Spinal cord (tissue), 10 donors: Measurements from ENCODE around the gene INO80D. TPM values are rescaled to one million over a fixed set of nuclear protein-coding genes. Genes with fewer than 3 reads are reported as not detected.
A peak's percentile ranks its signal among the peaks of the same experiment; 100 is the strongest.
"Not testable (repeated sequence)": the region's sequence is repeated elsewhere in the genome, so short reads cannot be mapped to it uniquely, and the experiment has no call there.

Source experiments
- DNase-seq, 6 donors: peaks; one replicate each; pipeline versions ENCODE4 v3.0.0 to v3.0.0-alpha.2; 2013 to 2015; ENCODE audit warnings: low spot score in 6 of 6, low read depth in 4 of 6
- H3K27ac ChIP-seq: one replicate; pipeline ENCODE4 v1.5.1; 2013; ENCODE audit warnings: low read depth, low read length, control low read depth
- H3K27me3 ChIP-seq: one replicate; pipeline ENCODE4 v1.6.1; 2013; ENCODE audit warnings: low read length; ENCODE audit not compliant: control insufficient read depth, insufficient read depth
- H3K36me3 ChIP-seq: one replicate; pipeline ENCODE4 v1.6.1; 2013; ENCODE audit warnings: low read length; ENCODE audit not compliant: control insufficient read depth, insufficient read depth
- H3K4me1 ChIP-seq: one replicate; pipeline ENCODE4 v1.6.1; 2013; ENCODE audit warnings: low read length; ENCODE audit not compliant: control insufficient read depth, insufficient read depth
- H3K4me3 ChIP-seq: one replicate; pipeline ENCODE4 v1.5.1; 2013; ENCODE audit warnings: low read depth, low read length, control low read depth
- H3K9me3 ChIP-seq: one replicate; pipeline ENCODE4 v1.6.1; 2013; ENCODE audit warnings: low read length; ENCODE audit not compliant: control insufficient read depth, insufficient read depth
- WGBS: methylation state at CpG from one replicate; pipeline ENCODE4 v1.1.5; 2013; ENCODE audit warnings: missing lambda C conversion rate; ENCODE audit not compliant: insufficient coverage; 5-methylcytosine and 5-hydroxymethylcytosine counted together
- long read RNA-seq, 4 donors: transcript quantifications; one replicate each; lab custom pipeline, GENCODE V29; 2026
- polyA plus RNA-seq, 2 donors: library from polyadenylated mRNA; unstranded; fragments of 120-200 nt; gene quantifications; one replicate each; pipeline ENCODE4 v1.2.1, GENCODE V29; 2013; ENCODE audit not compliant: insufficient read length in 2 of 2
- total RNA-seq, 2 donors: library from RNA; depleted of rRNA in 1 of 2; stranded (reverse); fragments of 120-200 nt in 1 of 2; fragments of >200 nt in 1 of 2; gene quantifications; one replicate each; pipeline versions ENCODE4 v1.2.3 to v1.2.4, GENCODE V29; 2013 to 2014
- donor health status: healthy.

Gene INO80D, protein sequence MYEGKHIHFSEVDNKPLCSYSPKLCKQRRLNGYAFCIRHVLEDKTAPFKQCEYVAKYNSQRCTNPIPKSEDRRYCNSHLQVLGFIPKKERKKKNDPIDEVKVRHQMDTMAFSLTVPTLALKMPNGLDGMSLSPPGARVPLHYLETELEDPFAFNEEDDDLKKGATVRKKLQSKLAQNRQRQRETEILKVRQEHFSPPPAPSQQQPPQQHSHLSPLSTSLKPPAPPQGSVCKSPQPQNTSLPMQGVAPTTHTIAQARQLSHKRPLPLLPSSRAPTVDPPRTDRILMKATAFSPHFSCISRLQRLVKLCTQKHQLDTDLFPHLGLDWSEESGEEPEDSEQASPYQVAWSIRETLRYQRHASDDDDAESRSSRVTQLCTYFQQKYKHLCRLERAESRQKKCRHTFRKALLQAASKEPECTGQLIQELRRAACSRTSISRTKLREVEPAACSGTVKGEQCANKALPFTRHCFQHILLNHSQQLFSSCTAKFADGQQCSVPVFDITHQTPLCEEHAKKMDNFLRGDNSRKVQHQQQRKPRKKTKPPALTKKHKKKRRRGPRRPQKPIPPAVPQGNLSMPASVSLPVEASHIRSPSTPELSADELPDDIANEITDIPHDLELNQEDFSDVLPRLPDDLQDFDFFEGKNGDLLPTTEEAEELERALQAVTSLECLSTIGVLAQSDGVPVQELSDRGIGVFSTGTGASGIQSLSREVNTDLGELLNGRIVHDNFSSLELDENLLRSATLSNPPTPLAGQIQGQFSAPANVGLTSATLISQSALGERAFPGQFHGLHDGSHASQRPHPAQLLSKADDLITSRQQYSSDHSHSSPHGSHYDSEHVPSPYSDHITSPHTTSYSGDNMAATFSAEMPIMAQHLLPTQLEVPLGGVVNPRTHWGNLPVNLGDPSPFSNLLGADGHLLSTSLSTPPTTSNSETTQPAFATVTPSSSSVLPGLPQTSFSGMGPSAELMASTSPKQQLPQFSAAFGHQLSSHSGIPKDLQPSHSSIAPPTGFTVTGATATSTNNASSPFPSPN
- total RNA-seq = 10 to 100 TPM; 11.6 to 24.3 TPM
- polyA plus RNA-seq = 1 to 10 TPM; 6.6 to 8.8 TPM
- long read RNA-seq, donor 1, full-length matches to known transcripts = 1 of 1 reads
- long read RNA-seq, donor 1, partial matches to known transcripts = 0 of 1 reads
- long read RNA-seq, donor 1, other reads (novel, unspliced or antisense) = 0 of 1 reads
- long read RNA-seq, donor 2 = 0 reads
- long read RNA-seq, donor 3 = 0 reads
- long read RNA-seq, donor 4 = 0 reads

DNA sequence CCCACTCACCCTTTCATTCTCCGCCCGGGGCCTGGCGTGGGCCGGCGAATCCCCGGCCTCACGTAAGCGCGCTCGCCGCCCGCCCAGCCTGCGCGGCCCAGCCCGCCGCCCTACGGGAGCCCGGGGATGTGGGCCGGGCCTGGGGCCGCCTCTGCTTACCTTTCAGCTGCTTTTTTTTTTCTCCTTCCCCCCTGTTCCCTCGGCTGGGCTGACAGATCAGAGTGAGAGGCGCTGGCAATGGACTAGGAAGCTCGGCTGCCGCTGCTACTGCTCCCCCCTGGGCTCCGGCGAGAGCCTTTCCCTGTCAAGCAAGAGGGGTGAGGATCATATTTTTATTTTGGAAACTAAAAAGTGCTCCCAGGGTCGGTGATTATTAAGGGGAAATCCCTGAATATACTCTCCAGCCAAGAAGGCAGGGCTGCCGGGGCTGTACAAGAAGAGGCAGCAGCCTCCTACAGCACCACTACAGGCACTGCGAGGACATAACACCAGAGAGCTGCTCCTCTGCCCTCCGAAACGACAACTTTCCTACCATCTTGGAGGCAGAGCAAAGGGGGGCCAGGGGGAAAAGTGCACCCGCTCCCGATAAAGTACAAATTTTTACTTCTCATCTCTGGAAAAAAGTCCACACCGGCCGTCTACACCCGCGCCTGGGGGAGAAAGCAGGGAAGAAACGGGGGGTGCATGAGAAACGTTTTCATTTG lies at the start of gene INO80D:
INO80D (minus strand) TSS at position 433 of the 704 bp plus-strand sequence. CDS start 23,158 bp downstream, outside the sequence.
- Histone ChIP-seq H3K9me3 (no peaks in the 10 kb centered on the region), H3K4me1 (no peaks in the 10 kb centered on the region), H3K27ac (peak within 1 kb of the TSS; percentile 99), H3K27me3 (no peaks in the 10 kb centered on the region), H3K36me3 (peaks cover 2% of the 10 kb centered on the region), H3K4me3 (peak within 1 kb of the TSS; percentile 88)
- 0% methylated on average over 26 of the region's 39 CpGs for WGBS
- DNase-seq = peak; percentile 55 to 95 (median 77)

DNA sequence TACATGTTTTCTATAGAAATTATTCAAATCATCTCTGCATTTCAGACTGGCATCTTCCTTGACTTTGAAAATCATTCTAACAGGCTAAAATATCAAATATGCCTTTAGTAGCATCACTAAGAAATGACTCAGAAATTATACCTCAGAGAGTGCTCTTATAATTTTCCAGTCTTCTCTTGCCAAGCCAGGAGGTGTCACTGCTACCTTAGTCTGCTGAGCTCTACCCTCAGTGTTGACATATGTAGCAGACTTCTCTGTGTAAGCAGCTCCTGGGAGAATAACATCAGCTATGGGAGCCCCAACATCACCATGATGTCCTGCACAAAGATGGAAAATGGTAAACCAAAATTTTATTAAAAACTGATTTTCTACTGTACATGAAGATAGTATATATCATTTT lies 41.7 kb upstream of the INO80D start:
- H3K4me3 ChIP-seq = no peak overlapping the region
- no peaks in the 10 kb centered on the region for H3K9me3 ChIP-seq
- H3K36me3 ChIP-seq = peaks cover 43% of the 10 kb centered on the region

DNA sequence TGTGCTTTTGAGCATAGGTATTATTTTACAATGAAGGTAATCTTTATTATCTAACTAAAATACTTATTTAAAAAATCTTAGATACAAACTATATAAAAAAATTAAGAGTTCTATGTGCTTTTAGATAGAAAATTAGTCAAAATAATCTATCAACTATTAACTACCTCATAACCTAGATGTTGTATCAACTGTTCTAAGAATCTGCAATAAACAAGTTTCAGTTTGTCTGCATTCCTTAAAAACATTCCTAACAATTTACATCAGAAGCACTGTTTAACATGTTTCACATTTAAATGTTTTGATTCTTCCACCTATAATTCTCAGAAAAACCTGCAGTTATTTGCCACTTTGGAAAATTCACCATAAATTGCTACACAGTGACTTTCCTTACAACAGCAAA lies 39.9 kb upstream of the INO80D start:
- DNase-seq = no peak
- no peaks in the 10 kb centered on the region for H3K27me3 ChIP-seq
- H3K36me3 ChIP-seq = peaks cover 43% of the 10 kb centered on the region
- H3K4me1 ChIP-seq = no peaks in the 10 kb centered on the region
- H3K27ac ChIP-seq = no peak overlapping the region
- no peak overlapping the region for H3K4me3 ChIP-seq
- H3K9me3 ChIP-seq = no peaks in the 10 kb centered on the region

More for the DNA sequence above, 41.7 kb upstream of the INO80D start:
- no peaks in the 10 kb centered on the region for H3K27me3 ChIP-seq
- peak in 1 of 6 donors; percentile 5 for DNase-seq
- no peak overlapping the region for H3K27ac ChIP-seq
- H3K4me1 ChIP-seq = no peaks in the 10 kb centered on the region

DNA sequence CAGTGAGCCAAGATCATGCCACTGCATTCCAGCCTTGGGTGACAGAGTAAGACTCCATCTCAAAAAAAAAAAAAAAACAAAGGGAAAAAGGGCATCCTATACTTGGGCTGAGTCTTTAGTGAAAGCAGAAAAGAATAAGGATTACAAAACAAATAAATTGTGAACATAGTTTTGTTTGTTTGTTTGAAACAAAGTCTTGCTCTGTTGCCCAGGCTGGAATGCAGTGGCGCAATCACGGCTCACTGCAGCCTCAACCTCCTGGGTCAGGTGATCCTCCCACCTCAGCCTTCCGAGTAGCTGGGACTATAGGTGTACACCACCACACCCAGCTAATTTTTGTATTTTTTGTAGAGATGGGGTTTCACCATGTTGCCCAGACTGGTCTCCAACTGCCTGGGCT lies 36.6 kb upstream of the INO80D start:
- WGBS = no CpG with 5 or more reads among the region's 3 CpGs
- H3K4me1 ChIP-seq = not testable (repeated sequence)
- H3K36me3 ChIP-seq = peaks cover 31% of the 10 kb centered on the region

DNA sequence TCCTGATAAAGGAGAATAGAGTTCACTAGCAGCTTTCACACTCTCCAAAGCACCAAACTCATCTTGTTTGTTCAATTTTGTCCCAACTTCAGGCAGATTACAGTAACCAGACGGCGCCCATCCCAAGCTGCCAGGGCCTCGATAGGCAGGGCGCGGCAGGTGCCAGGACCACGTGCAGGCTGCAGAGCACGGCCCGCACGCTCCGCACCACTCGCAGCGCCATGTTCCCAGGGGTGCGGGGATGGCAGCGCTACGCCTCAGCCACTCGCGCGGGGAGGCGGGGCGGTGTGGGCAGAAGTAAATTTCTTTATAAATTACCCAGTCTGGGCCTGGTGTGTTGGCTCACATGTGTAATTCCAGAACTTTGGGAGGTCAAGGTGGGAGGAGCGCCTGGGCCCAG lies 30.3 kb upstream of the INO80D start:
- no peaks in the 10 kb centered on the region for H3K9me3 ChIP-seq
- no peak for DNase-seq
- H3K4me3 ChIP-seq = no peak overlapping the region
- H3K27me3 ChIP-seq = no peaks in the 10 kb centered on the region
- peaks cover 13% of the 10 kb centered on the region for H3K36me3 ChIP-seq
- WGBS = 95% methylated on average over 13 of the region's 21 CpGs
- no peak overlapping the region for H3K27ac ChIP-seq
- H3K4me1 ChIP-seq = no peaks in the 10 kb centered on the region

More for the DNA sequence above, 36.6 kb upstream of the INO80D start:
- not testable (repeated sequence) for H3K27me3 ChIP-seq, H3K27ac ChIP-seq, H3K4me3 ChIP-seq, H3K9me3 ChIP-seq, DNase-seq

DNA sequence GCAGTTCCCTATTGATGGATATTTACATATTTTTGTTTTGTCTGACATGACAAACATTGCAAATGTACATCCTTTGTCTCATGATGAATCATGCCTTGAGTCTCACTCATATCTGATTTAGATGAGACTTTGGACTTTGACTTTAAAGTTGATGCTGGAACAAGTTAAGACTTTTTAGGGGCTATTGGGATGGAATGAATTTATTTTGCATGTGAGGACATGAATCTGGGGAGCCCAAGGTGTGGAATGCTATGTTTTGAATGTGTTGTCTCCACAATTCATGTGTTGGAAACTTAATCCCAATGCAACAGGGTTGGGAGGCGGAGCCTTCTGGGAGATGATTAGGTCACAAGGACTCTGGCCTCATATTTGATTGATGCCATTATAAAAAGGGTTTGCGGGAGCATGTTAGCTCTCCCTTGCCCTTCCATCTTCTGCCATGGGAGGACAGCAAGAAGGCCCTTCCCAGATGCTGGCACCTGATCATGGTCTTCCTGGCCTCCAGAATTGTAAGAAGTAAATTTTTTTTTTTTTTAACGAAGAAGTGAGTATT lies 29.1 kb upstream of the INO80D start:
- no peaks in the 10 kb centered on the region for H3K4me1 ChIP-seq
- no peak overlapping the region for H3K27ac ChIP-seq
- 100% methylated on average over 2 of the region's 3 CpGs for WGBS
- H3K9me3 ChIP-seq = no peaks in the 10 kb centered on the region
- DNase-seq = no peak
- peaks cover 12% of the 10 kb centered on the region for H3K36me3 ChIP-seq
- no peaks in the 10 kb centered on the region for H3K27me3 ChIP-seq
- H3K4me3 ChIP-seq = no peak overlapping the region

DNA sequence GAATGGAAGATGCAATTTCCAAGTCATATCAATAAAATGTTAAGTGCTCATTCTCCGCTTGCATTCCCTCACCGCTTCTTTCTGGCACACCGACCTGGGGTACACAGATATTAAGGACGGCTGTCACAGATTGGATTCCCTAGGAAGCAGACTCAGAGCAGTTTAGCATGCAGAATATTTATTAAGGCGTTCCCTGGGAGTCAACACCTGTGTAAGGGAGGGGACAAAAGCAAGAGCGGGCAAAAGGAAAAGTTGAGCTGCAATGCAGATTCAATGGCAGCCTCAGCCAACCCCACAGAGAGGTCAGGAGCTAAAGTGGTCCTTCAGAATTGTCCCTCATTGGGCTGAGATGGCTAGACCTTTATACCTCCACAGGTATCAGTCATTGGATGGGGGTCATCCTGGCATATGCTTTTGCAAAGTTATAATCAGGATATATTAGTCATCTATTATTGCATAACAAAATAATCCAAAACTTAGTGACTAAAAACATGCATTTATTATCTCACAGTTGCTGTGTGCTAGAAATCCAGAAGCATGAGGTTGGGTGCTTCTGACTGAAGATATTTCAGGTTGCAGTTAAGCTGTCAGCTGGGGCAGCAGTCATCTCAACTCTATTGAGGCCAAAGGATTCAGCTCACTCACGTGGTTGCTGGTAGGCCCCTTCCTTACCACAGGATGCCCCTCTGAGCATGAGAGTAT lies 27.0 kb upstream of the INO80D start:
- H3K27me3 ChIP-seq = no peaks in the 10 kb centered on the region
- DNase-seq = no peak
- no peak overlapping the region for H3K27ac ChIP-seq
- H3K9me3 ChIP-seq = no peaks in the 10 kb centered on the region
- 100% methylated on average over 5 of the region's 7 CpGs for WGBS
- peaks cover 9% of the 10 kb centered on the region for H3K36me3 ChIP-seq
- no peaks in the 10 kb centered on the region for H3K4me1 ChIP-seq
- no peak overlapping the region for H3K4me3 ChIP-seq

DNA sequence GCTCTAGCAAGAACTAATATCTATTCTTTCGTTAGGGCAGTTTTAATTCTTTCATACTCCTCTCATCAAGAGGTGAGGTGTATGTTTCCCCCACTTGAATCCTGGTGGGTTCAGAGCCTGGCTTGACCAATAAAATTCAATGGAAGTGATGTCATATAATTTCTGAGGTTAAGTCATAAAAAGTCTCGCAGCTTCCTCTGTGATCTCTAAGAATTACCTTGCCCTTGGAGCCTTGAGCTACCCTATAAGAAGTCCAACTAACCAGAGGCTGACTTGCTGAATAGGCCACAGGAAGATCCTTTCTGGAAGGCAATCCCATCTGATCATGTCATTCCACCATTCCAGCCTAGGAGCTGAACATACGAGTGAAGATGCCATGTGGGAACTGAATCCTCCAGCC lies 26.1 kb upstream of the INO80D start:
- Histone ChIP-seq H3K27ac (no peak overlapping the region), H3K9me3 (no peaks in the 10 kb centered on the region)
- DNase-seq = no peak

More for the DNA sequence above, 26.1 kb upstream of the INO80D start:
- Histone ChIP-seq H3K27me3 (no peaks in the 10 kb centered on the region), H3K4me1 (no peaks in the 10 kb centered on the region), H3K36me3 (peaks cover 9% of the 10 kb centered on the region), H3K4me3 (no peak overlapping the region)
- 100% methylated on average over 2 of the region's 3 CpGs for WGBS
